SJCRH30 (cell line): ENCODE measurements around the gene GLYATL3. TPM values are rescaled to one million over a fixed set of nuclear protein-coding genes. Genes with fewer than 3 reads are reported as not detected.

Source experiments
- DNase-seq, 2 experiments: peaks; one replicate each; pipeline ENCODE4 v3.0.0-alpha.2; 2015 to 2020
- H3K27ac ChIP-seq: fragments of 250-450 bp; sonication (Bioruptor Pico); 2 replicates; pipeline ENCODE4 v1.5.1; 2020; ENCODE audit warnings: mild to moderate bottlenecking, moderate library complexity
- H3K27me3 ChIP-seq: fragments of 250-450 bp; sonication (Bioruptor Pico); 2 replicates; pipeline ENCODE4 v1.5.1; 2020; ENCODE audit warnings: mild to moderate bottlenecking, moderate library complexity
- H3K36me3 ChIP-seq: fragments of 250-450 bp; sonication (Bioruptor Pico); 2 replicates; pipeline ENCODE4 v1.5.1; 2020; ENCODE audit warnings: mild to moderate bottlenecking, moderate library complexity
- H3K4me1 ChIP-seq: fragments of 250-450 bp; sonication (Bioruptor Pico); 2 replicates; pipeline ENCODE4 v1.5.1; 2020; ENCODE audit warnings: mild to moderate bottlenecking, moderate library complexity
- H3K4me3 ChIP-seq: fragments of 250-450 bp; sonication (Bioruptor Pico); 2 replicates; pipeline ENCODE4 v1.5.1; 2020; ENCODE audit warnings: mild to moderate bottlenecking, moderate library complexity
- H3K9me3 ChIP-seq: fragments of 250-450 bp; sonication (Bioruptor Pico); replicated peaks from 2 replicates; pipeline ENCODE4 v1.5.1; 2020; ENCODE audit warnings: mild to moderate bottlenecking, moderate library complexity
- total RNA-seq: library from RNA; depleted of rRNA; stranded (reverse); fragments of >200 nt; shearing (Covaris generic); gene quantifications from 2 replicates; pipeline ENCODE4 v1.2.3, GENCODE V29; 2014; rRNA removed

GLYATL3 gene
- total RNA-seq, 1 experiment from 2014 or later: not detected

DNA sequence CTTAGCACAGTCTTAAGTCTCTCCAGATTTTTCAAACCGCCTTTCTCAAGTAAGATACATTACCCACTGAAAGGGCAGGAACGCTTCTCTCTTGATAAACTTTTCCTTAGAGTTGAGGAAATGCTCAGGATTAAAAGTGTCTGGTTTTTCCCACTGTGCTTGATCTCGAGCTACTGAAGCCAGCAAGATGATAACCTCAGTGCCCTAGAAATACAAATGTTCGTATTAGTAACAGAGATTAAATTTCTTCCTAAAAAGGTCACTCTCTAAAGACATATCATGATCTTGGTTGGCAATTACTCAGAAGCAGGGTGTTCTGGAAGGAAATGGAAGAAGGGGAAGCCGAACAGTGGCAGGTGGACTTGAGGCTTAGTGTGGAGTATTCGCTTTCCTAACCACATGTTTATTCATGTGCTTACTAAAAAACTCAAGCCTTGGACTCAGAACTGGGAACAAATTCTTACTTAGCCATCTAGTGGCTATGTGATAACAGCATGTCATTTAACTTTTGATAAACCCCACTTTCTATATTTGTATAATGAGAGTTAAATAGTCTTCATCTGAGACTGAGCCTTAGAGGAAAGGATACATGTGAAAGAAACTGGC, 70.9 kb downstream of the GLYATL3 start:
- peaks cover 2% of the 10 kb centered on the region; the same call in 1 of the 2 replicates for H3K4me1 ChIP-seq
- H3K27me3 ChIP-seq: no peaks in the 10 kb centered on the region
- no peaks in the 10 kb centered on the region for H3K9me3 ChIP-seq
- peak; percentile 3 to 34 for DNase-seq
- H3K27ac ChIP-seq: no peak overlapping the region
- H3K4me3 ChIP-seq: no peak overlapping the region
- no peaks in the 10 kb centered on the region for H3K36me3 ChIP-seq

- no peak overlapping the region for H3K27ac ChIP-seq
- H3K36me3 ChIP-seq: no peaks in the 10 kb centered on the region
- H3K4me1 ChIP-seq: no peaks in the 10 kb centered on the region
- no peaks in the 10 kb centered on the region for H3K9me3 ChIP-seq
- H3K4me3 ChIP-seq: no peak overlapping the region
- no peak for DNase-seq
- no peaks in the 10 kb centered on the region for H3K27me3 ChIP-seq
Observed at GRCh38 chr6:49576618-49577017, 76.9 kb downstream of the GLYATL3 start.

Other genes with a start within 250 kb of the GLYATL3 start
- gene MMUT, start 36.7 kb upstream of the GLYATL3 start, total RNA-seq: 12.2 and 14.6 TPM in 2 replicates
- gene CENPQ, start 36.6 kb upstream of the GLYATL3 start, total RNA-seq: 15.2 and 18.8 TPM in 2 replicates
- gene C6orf141, start 50.7 kb downstream of the GLYATL3 start, total RNA-seq: not detected in 2 replicates
- not detected in 2 replicates for gene RHAG, start 136.9 kb downstream of the GLYATL3 start, total RNA-seq
- gene CRISP2, start 213.6 kb downstream of the GLYATL3 start, total RNA-seq: not detected in 2 replicates
- not detected in 2 replicates for gene CRISP3, start 244.5 kb downstream of the GLYATL3 start, total RNA-seq